DOHH2 (cell line): Measurements from ENCODE around the gene SSBP3.

Experiments
- H3F3A ChIP-seq: fragments of 200-600 bp; sonication (generic), shearing (Covaris generic); 2 replicates; pipeline ENCODE4 v1.6.0; 2016; ENCODE audit warnings: antibody characterized with exemption, mild to moderate bottlenecking; ENCODE audit not compliant: control insufficient read depth, insufficient read depth
- H3K27ac ChIP-seq: fragments of 200-600 bp; sonication (generic); 2 replicates; pipeline ENCODE4 v1.5.1; 2014; ENCODE audit warnings: low read depth, mild to moderate bottlenecking, low read length, moderate library complexity
- H3K27me3 ChIP-seq: fragments of 200-600 bp; sonication (generic); 2 replicates; pipeline ENCODE4 v1.6.1; 2014; ENCODE audit warnings: mild to moderate bottlenecking, low read length, mixed read lengths; ENCODE audit not compliant: control insufficient read depth
- H3K36me3 ChIP-seq: fragments of 200-600 bp; sonication (generic); 2 replicates; pipeline ENCODE4 v1.6.1; 2014; ENCODE audit warnings: mild to moderate bottlenecking, low read length, moderate library complexity, mixed read lengths; ENCODE audit not compliant: control insufficient read depth
- H3K4me1 ChIP-seq: fragments of 200-600 bp; sonication (generic); 2 replicates; pipeline ENCODE4 v1.6.1; 2014; ENCODE audit warnings: mild to moderate bottlenecking, low read length, mixed read lengths; ENCODE audit not compliant: control insufficient read depth
- H3K4me2 ChIP-seq: fragments of 200-600 bp; sonication (generic); 2 replicates; pipeline ENCODE4 v1.6.0; 2014; ENCODE audit warnings: mild to moderate bottlenecking, low read length, moderate library complexity
- H3K4me3 ChIP-seq: fragments of 200-600 bp; sonication (generic); 2 replicates; pipeline ENCODE4 v1.5.1; 2014; ENCODE audit warnings: mild to moderate bottlenecking, low read length, mixed read lengths
- H3K79me2 ChIP-seq: fragments of 200-600 bp; sonication (generic); 2 replicates; pipeline ENCODE4 v1.6.1; 2014; ENCODE audit warnings: mild to moderate bottlenecking, low read length, mixed read lengths; ENCODE audit not compliant: control insufficient read depth
- H3K9me2 ChIP-seq: fragments of 200-600 bp; sonication (generic); replicated peaks from 2 replicates; pipeline ENCODE4 v1.6.1; 2014; ENCODE audit warnings: mild to moderate bottlenecking, low read length, mixed read lengths; ENCODE audit not compliant: control insufficient read depth
- H3K9me3 ChIP-seq: fragments of 200-600 bp; sonication (generic); 2 replicates; pipeline ENCODE4 v1.6.1; 2014; ENCODE audit warnings: antibody characterized with exemption, low read length, mixed read lengths; ENCODE audit not compliant: control insufficient read depth, insufficient read depth
- H4K20me1 ChIP-seq: fragments of 200-600 bp; sonication (generic); 2 replicates; pipeline ENCODE4 v1.6.0; 2014; ENCODE audit warnings: low read depth, mild to moderate bottlenecking, antibody characterized with exemption, low read length, moderate library complexity; ENCODE audit not compliant: control insufficient read depth, insufficient read depth
- EZH2phosphoT487 ChIP-seq: fragments of 200-600 bp; sonication (generic); IDR thresholded peaks from 2 replicates; pipeline ENCODE4 v1.6.1; 2017; ENCODE audit warnings: borderline replicate concordance, mild to moderate bottlenecking, antibody characterized with exemption, low read length, moderate library complexity, mixed read lengths
- TF ChIP-seq, protein P1 (sequence below): fragments of 200-600 bp; sonication (generic); IDR thresholded peaks from one replicate; pipeline ENCODE4 v1.5.1; 2014; ENCODE audit warnings: antibody characterized with exemption, mild to moderate bottlenecking, low read depth, low read length; ENCODE audit not compliant: poor library complexity, severe bottlenecking

The SSBP3 gene

DNA sequence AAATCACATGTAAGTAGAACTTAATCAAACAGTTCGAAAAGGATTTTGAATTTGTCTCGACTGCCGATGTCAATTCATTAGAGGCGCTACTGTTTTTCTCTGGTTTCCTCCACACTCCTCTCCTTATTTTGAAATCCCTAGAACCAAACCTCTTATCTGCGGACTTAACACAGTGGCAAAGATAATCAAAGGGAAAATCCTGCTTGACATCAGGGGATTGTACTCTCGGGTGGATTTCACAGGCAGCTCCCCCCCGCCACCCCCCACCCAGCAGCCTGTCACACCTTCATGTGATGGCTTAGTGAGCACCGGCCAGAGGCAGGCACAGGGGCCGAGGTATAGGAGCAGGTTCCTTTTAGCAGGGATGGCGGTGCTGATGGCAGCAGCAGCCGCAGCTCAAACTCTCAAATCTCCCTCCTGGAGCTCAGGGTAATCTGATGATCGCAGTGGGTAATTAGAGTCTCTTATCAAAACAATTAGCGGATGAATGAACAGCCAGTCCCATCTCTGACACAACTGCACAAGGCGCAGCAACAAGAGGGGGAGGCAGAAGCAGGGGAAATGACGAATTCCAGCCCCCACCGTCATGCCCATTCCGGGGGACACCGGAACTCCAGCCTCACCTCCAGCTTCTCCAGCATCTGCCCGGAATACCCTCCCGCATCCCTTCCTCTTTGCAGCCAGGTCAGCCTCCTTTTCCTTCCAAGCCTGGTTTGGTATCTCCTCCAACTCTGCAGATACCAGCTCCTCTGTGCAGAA, 80.3 kb downstream of the SSBP3 start:
- no peaks in the 10 kb centered on the region for H3K9me3 ChIP-seq
- H4K20me1 ChIP-seq, result no peaks in the 10 kb centered on the region
- no peak overlapping the region for H3K4me2 ChIP-seq
- no peak overlapping the region for H3K4me3 ChIP-seq
- TF ChIP-seq, protein P1, sequence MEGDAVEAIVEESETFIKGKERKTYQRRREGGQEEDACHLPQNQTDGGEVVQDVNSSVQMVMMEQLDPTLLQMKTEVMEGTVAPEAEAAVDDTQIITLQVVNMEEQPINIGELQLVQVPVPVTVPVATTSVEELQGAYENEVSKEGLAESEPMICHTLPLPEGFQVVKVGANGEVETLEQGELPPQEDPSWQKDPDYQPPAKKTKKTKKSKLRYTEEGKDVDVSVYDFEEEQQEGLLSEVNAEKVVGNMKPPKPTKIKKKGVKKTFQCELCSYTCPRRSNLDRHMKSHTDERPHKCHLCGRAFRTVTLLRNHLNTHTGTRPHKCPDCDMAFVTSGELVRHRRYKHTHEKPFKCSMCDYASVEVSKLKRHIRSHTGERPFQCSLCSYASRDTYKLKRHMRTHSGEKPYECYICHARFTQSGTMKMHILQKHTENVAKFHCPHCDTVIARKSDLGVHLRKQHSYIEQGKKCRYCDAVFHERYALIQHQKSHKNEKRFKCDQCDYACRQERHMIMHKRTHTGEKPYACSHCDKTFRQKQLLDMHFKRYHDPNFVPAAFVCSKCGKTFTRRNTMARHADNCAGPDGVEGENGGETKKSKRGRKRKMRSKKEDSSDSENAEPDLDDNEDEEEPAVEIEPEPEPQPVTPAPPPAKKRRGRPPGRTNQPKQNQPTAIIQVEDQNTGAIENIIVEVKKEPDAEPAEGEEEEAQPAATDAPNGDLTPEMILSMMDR, result no peak
- TF ChIP-seq EZH2phosphoT487, result no peak
- H3K27ac ChIP-seq, result no peak overlapping the region
- no peaks in the 10 kb centered on the region for H3F3A ChIP-seq
- H3K36me3 ChIP-seq, result no peaks in the 10 kb centered on the region
- peaks cover 36% of the 10 kb centered on the region for H3K4me1 ChIP-seq
- H3K27me3 ChIP-seq, result no peaks in the 10 kb centered on the region
- H3K79me2 ChIP-seq, result peaks cover 7% of the 10 kb centered on the region; the same call in 1 of the 2 replicates
- H3K9me2 ChIP-seq, result no peaks in the 10 kb centered on the region

DNA sequence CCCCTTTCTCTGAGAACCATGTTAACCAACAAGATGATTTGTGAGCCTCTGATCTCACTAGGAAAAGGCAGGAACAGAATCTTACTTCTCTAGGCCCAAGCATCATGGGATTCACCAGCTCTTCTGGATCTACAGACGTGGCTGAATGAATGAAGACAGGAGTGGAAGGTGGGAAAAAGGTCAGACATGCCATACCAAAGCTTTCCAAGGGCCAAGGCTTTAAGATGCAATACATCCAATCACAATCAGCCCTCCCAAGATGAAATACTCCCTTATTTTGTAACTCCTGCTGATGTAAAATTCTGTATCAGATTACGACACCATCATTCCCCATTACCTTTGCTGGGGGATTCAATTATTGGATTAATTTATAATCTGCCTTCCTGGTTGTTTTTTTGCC, 80.9 kb downstream of the SSBP3 start:
- H3K4me1 ChIP-seq, result peaks cover 33% of the 10 kb centered on the region
- no peaks in the 10 kb centered on the region for H4K20me1 ChIP-seq
- no peak overlapping the region for H3K27ac ChIP-seq
- H3K9me3 ChIP-seq, result no peaks in the 10 kb centered on the region
- H3K4me3 ChIP-seq, result no peak overlapping the region
- H3K36me3 ChIP-seq, result no peaks in the 10 kb centered on the region
- H3K27me3 ChIP-seq, result no peaks in the 10 kb centered on the region
- TF ChIP-seq, protein P1, result no peak
- no peak for TF ChIP-seq EZH2phosphoT487
- H3F3A ChIP-seq, result no peaks in the 10 kb centered on the region
- no peaks in the 10 kb centered on the region for H3K9me2 ChIP-seq
- peaks cover 7% of the 10 kb centered on the region; the same call in 1 of the 2 replicates for H3K79me2 ChIP-seq
- H3K4me2 ChIP-seq, result no peak overlapping the region

DNA sequence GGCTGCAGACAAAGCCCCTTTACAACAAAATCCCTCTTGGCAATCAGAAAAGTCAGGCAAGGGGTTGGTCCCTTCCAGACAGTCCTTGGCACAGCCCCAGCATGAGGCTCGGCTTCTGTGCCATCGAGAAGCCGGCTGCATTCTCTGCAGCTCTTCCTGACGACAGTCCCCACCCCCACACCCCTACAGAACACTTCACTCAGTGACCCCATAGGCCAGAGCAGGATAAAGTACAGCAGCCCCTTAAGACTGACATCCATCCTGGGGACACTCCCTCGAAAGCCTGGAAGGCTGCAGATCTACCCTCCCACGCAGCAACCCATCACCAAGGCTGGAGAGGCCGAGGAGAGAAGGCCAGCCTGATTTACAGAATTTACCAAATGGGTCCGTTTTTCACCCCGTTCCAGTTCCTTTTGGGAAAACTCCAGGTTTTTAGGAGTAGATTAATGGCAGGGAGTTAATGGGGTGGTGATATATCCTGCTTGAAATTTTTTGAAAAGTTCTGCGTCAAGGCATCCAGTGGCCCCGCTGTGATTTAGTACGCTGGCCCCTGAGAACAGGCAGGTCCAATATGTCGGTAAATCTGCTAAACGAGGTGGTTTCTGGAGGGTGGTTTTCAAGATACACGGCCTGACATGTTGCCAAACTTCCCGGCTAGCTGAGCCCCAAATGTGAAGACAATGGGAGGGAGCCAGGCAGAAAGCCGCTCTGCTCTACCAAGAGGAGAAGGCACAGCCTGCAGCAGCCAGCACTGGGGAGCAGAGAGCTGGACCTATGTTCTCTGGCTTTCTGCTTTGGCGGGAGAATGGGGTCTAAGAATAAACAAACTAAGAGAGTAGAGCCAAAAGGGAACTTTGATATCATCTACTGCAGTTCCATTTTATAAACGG, 81.7 kb downstream of the SSBP3 start:
- Histone ChIP-seq H3K79me2 (peaks cover 5% of the 10 kb centered on the region; the same call in 1 of the 2 replicates), H4K20me1 (no peaks in the 10 kb centered on the region), H3K4me1 (peaks cover 31% of the 10 kb centered on the region), H3K36me3 (no peaks in the 10 kb centered on the region), H3K27me3 (no peaks in the 10 kb centered on the region), H3K4me2 (no peak overlapping the region), H3K27ac (no peak overlapping the region), H3K4me3 (no peak overlapping the region), H3K9me2 (no peaks in the 10 kb centered on the region), H3K9me3 (no peaks in the 10 kb centered on the region), H3F3A (no peaks in the 10 kb centered on the region)
- no peak for TF ChIP-seq EZH2phosphoT487
- TF ChIP-seq, protein P1, result no peak
